PFSK-1 (cell line): ENCODE data around the gene TRH.

Experiments used
- FOXP2 ChIP-seq: optimal IDR thresholded peaks from 2 replicates; pipeline ENCODE3; 2011; ENCODE audit warnings: borderline replicate concordance, control low read depth, inconsistent platforms; ENCODE audit not compliant: insufficient read depth; ENCODE audit errors: extremely low read length, extremely low read depth
- POLR2AphosphoS5 ChIP-seq: IDR thresholded peaks from 2 replicates; pipeline ENCODE4 v1.6.1; 2012; ENCODE audit warnings: low read depth, mild to moderate bottlenecking, control low read depth, low read length, moderate library complexity
- REST ChIP-seq, 2 experiments: IDR thresholded peaks; 2 replicates each; pipeline versions ENCODE4 v1.6.1 to v1.8.0; 2011 to 2012; ENCODE audit warnings: low read depth in 2 of 2, low read length in 2 of 2, control low read depth in 1 of 2, inconsistent platforms in 1 of 2, mild to moderate bottlenecking in 1 of 2, moderate library complexity in 1 of 2; ENCODE audit not compliant: insufficient read depth in 1 of 2
- SIN3A ChIP-seq: IDR thresholded peaks from 2 replicates; pipeline ENCODE4 v1.6.1; 2012; ENCODE audit warnings: mild to moderate bottlenecking, low read length, moderate library complexity, borderline replicate concordance; ENCODE audit not compliant: insufficient read depth
- TAF1 ChIP-seq: IDR thresholded peaks from 2 replicates; pipeline ENCODE4 v1.6.1; 2012; ENCODE audit warnings: low read length, control low read depth, borderline replicate concordance; ENCODE audit not compliant: insufficient read depth

Gene TRH

DNA sequence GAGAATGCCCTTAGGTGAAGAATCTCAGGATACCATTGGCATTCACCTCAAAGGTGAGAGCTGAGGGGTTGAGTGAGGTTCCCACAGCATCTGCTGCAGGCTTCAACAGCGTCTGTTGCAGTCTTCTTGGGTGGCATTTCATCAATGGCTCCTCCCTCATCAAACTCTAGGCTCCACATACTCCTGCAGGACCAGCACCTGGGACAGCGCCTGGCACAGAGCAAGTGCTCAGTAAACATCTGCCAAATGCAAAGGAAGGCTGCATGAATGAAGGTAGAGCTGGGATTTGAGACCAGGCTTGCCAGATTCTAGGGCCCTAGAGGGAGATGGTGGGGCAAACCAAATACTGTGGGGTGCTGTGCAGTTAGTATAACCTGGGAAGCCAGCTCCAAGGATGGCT is 9.6 kb downstream of the TRH start:
- TF ChIP-seq REST (IDR thresholded peaks at IDR 0.05; ENCODE audit: insufficient read depth in 1 of 2, low read depth in 2 of 2, low read length in 2 of 2) (peak; percentile 77 to 93), SIN3A (no peak), FOXP2 (no peak), POLR2AphosphoS5 (no peak)

DNA sequence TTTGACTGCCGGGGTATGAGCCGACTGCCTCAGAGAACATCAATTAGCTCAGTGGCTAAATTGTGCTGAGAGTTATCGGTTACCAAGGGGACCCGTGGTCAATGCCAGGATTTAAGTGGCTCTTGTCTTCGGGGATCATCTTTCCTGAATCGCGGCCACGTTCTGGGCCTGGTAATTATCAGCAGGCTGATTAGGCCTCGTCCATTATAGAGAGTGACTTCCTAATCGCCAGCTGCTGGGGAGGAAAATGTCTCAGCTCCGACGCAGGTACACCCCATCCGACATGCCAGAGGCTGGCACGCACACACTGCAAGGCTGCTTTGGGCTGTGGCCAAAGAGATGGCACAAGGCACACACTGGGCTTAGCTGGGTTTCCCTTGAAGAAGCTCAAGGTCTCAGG is 10.6 kb downstream of the TRH start:
- no peak for TF ChIP-seq TAF1
- TF ChIP-seq SIN3A, result no peak
- no peak for TF ChIP-seq REST (IDR thresholded peaks at IDR 0.05; ENCODE audit: insufficient read depth in 1 of 2, low read depth in 2 of 2, low read length in 2 of 2)
- no peak for TF ChIP-seq POLR2AphosphoS5
- TF ChIP-seq FOXP2, result no peak

DNA sequence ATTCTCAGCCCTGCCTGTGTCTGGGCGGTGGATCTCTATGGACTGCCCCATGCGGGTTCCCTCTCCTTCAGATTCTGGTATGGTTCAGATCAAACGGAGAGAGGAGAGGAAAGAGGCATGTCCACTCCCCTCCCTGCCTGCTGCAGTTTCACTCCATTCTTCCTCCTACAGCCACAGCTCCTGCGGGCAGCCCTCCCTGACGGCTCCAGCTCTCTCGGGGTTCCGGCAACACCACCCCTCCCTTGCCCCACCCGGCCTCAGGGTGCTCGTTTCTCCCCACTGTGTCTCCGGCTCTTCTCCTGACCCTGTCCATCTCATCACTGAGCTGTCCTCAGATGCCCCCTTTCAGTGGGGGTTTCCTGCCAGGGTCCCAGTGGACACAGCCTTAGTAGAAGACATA is 13.9 kb downstream of the TRH start:
- TF ChIP-seq SIN3A (no peak), FOXP2 (no peak), TAF1 (no peak), REST (IDR thresholded peaks at IDR 0.05; ENCODE audit: insufficient read depth in 1 of 2, low read depth in 2 of 2, low read length in 2 of 2) (no peak), POLR2AphosphoS5 (no peak)

DNA sequence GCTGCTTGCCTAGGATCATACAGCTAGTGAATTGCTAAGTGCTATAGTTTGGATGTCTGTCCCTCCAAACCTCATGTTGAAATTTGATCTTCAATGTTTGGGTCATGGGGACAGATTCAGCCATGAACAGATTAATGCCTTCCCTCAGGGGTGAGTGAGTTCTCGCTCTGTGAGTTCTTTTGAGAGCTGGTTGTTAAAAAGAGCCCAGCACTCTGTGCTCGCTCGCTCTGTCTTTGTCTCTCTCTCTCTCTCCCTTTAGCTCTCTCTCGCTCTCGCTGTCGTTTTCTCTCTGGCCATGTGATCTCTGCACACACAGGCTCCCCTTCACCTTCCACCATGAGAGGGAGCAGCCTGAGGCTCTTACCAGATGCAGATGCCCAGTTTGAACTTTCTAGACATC is 14.9 kb downstream of the TRH start:
- TF ChIP-seq POLR2AphosphoS5 (no peak), TAF1 (no peak), SIN3A (no peak), FOXP2 (no peak), REST (IDR thresholded peaks at IDR 0.05; ENCODE audit: insufficient read depth in 1 of 2, low read depth in 2 of 2, low read length in 2 of 2) (no peak)

- TF ChIP-seq REST (IDR thresholded peaks at IDR 0.05; ENCODE audit: insufficient read depth in 1 of 2, low read depth in 2 of 2, low read length in 2 of 2), result no peak
- no peak for TF ChIP-seq TAF1
- TF ChIP-seq POLR2AphosphoS5, result no peak
- no peak for TF ChIP-seq SIN3A
- no peak for TF ChIP-seq FOXP2
Measured at GRCh38 chr3:129992781-129993180, 18.3 kb downstream of the TRH start.
